Stimulated activated CD8-positive, alpha-beta memory T cell treated with anti-CD3 and anti-CD28 coated beads, Interleukin-12 subunit alpha, Interleukin-12 subunit beta, amount 100 ng/mL, for 24 hours (primary cell): Measurements from ENCODE around the gene ZNF263.
"Not testable (repeated sequence)": the region's sequence is repeated elsewhere in the genome, so short reads cannot be mapped to it uniquely, and the experiment has no call there.

ENCODE experiments used
- DNase-seq: peaks from one replicate; pipeline ENCODE4 v3.0.0-alpha.2; 2020; ENCODE audit errors: extremely low read depth

The ZNF263 gene

DNA sequence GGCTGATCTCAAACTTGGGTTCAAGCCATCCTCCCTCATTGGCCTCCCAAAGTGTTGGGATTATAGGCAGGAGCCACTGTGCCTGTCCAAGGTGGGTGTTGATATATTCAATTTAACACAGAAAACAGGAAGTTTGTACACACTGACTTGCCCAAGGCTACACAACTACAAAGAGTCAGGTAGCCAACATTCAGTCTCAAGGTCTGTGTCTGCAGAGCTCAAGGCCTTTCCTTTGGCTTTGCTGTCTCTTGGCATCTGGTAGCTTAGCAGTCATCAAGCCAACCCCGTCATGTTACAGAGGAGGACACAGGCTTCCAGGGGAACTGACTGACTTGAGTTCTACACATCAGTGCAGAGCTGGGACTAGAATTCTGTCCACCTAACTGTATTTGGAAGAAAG is 15.0 kb upstream of the ZNF263 start:
- no peak for DNase-seq

DNA sequence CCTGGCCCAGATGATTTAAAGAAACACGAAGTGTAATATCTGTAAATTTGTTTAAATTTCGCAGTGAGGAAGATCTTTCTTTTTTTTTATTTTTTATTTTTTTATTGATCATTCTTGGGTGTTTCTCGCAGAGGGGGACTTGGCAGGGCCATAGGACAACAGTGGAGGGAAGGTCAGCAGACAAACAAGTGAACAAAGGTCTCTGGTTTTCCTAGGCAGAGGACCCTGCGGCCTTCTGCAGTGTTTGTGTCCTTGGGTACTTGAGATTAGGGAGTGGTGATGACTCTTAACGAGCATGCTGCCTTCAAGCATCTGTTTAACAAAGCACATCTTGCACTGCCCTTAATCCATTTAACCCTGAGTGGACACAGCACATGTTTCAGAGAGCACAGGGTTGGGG is 12.6 kb upstream of the ZNF263 start:
- not testable (repeated sequence) for DNase-seq

DNA sequence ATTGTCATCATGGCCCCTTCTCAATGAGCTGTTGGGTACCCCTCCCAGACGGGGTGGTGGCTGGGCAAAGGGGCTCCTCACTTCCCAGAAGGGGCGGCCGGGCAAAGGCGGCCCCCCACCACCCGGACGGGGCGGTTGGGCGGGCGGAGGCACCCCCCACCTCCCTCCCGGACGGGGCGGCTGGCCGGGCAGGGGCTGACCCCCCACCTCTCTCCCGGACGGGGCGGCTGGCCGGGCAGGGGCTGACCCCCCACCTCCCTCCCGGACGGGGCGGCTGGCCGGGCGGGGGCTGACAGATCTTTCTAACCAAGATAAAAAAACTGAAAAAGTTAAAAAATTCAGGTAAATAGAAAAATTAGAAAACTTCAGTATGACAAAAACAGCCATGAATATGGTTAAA is 12.0 kb upstream of the ZNF263 start:
- DNase-seq = not testable (repeated sequence)

DNA sequence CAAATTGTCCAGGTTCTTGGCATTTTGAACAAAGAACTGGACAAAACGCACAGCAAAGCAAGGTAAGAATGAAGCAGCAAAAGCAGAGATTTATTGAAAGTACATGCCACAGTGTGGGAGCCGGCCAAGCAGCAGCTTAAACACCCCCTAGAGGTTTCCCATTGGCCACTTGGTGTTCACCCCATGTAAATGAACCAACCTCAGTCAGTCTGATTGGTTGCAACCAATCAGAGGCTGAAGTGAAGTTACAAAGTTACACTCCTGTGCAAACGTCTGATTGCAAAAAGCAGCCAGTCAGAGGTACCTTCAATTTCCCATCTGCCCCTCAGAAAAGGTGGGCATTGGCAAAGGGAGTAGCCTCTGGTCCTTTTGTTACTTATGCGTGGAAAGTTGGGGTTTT is 8.8 kb upstream of the ZNF263 start:
- no peak for DNase-seq

DNA sequence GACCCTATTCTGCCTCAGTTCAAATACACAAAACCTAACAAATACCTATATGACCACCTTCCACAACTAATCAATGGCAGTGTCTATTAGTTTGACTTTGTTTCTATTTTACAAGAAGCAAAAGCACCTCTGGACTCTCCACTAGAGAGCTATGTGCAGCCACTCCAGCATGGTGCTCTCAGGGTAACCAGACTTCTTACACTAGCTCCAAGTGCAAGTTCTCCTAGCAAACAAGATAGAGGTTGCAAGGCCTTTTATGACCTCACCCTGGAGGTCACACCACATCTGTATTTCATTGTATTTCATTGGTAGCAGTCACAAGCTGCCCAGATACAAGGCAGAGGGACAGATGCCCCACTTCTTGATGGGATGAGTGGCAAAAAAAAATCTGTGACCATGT is 8.3 kb upstream of the ZNF263 start:
- no peak for DNase-seq

DNA sequence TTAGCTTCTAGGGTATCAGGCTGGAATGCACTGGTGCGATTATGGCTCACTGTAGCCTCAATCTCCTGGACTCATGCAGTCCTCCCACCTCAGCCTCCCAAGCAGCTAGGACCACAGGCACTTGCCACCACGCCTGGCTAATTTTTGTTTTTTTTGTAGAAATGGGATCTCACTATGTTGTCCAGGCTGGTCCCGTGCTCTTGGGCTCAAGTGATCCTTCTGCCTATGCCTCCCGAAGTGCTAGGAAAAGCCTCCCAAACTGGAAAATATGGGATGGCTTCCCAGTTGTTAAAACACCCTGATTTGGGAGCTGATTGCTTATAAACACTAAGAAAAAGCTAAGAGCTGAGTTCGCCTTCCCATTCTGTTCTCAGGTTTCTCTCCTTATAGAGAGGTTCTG is 6.6 kb upstream of the ZNF263 start:
- no peak for DNase-seq

DNA sequence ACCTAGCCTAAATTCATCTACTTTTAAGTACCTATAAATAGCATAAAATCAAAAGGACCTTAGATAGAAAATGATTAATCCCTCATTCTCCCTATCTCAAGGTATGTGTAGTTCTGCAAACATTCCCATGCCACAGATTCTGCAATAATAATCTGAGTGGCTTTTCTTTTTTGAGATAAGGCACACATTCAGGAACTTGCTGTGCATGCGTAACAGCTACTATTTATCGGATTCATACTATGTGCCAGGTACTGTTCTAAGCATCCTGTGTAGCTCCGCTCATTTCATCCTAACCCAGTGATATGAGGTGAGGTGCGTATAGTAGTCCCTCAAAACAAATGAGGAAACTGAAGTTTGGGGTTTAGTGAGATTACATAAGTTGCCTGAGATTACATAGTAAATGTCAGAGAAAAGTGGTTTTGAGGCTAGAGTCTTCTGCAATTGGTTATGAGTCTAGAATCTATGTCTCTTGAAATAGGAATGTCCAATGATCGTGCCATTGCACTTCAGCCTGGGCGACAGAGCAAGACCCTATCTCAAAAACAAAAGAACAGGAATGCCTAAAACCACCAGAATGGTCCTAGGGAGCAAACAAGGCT is 2.0 kb upstream of the ZNF263 start:
- DNase-seq = no peak

DNA sequence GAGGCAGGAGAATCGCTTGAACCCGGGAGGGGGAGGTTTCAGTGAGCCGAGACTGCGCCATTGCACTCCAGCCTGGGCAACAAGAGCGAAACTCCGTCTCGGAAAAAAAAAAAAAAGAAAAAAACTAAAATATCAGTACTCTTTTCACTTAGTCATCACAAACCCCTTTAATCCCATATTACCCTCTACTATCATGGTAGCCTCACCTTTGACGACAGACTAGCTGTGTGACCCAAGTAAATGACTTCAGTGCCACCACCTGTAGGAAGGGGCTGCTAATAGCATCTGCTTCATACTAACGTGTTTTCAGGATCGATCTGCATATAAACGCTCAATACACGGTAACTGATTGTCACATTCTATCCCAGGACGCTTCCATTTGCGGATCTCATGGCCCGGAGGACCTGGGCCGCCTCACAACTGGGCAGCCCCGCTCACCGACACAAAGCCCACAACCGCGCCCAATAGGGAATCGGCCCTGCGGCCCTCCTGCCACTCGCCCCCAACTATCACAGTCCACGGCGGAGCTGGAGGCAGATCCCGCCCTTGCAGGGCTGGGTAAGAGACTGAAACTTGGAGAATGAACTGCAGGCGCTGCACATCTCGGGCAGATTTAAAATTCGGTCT is 1.1 kb upstream of the ZNF263 start:
- no peak for DNase-seq

DNA sequence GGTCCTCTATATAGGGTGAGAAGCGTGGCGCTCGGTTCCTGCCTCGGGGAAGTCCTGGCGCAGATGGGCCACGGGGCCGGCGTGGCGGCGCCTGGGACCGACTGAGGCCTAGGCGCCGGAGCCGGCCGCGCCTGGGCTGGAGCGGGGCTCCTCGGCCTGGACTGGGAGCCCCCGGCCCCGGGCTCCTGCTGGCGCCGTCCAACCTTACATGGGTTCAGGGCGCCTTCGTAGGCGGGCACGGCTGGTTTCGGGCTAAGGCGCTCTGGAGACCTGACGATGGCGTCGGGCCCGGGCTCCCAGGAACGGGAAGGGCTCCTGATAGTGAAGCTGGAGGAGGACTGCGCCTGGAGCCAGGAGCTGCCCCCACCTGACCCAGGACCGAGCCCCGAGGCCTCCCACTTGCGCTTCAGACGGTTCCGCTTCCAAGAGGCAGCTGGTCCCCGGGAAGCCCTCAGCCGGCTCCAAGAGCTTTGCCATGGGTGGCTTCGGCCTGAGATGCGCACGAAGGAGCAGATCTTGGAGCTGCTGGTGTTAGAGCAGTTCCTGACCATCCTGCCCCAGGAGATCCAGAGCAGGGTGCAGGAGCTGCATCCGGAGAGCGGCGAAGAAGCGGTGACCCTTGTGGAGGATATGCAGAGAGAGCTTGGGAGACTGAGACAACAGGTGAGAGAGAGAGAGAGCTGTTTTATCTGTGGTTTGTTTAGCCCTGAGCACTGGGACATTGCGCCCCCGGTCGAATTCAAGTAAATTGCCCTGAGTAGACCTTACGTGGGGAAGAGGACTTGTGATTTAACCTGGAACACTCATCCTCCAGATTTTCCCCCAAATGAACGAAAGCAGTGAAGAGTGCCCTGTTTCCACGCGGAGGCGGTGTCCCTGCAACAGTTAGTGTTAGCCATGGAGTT is 504 bp downstream of the ZNF263 start:
- DNase-seq = no peak

DNA sequence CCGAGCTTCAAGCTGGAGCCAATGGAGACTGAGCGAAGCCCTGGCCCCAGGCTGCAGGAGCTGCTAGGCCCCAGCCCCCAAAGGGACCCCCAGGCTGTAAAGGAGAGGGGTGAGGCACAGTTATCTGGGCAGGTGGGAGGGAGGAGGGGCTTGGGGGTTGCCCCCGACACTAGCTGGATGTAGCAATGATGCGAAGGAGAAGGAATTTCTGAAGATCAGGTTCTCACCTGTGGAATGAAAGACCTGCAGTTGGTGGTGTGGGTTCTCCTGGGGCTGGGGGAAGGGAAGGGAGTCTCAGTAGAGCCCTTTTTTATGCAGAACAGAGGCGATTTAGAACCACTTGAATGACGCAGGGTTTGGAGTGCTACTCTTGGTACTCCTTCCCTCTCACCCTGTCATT is 1.8 kb downstream of the ZNF263 start:
- DNase-seq = no peak

DNA sequence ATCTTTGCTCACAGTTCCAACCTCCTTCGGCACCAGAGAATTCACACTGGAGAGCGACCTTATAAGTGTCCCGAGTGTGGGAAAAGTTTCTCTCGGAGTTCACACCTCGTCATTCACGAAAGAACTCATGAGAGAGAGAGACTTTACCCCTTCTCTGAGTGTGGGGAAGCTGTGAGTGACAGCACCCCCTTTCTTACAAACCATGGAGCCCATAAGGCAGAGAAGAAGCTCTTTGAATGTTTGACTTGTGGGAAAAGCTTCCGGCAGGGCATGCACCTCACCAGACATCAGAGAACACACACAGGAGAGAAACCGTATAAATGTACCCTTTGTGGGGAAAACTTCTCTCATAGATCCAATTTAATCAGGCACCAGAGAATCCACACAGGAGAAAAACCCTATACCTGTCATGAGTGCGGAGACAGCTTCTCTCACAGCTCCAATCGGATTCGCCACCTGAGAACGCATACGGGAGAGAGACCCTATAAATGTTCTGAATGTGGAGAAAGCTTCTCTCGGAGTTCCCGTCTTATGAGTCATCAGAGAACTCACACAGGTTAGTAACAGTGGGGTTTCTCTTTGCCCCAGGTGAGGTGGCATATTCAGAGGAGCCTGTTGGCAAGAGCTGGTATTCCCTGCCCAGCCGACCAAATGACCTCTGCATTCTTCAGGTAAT is 6.8 kb downstream of the ZNF263 start:
- no peak for DNase-seq

DNA sequence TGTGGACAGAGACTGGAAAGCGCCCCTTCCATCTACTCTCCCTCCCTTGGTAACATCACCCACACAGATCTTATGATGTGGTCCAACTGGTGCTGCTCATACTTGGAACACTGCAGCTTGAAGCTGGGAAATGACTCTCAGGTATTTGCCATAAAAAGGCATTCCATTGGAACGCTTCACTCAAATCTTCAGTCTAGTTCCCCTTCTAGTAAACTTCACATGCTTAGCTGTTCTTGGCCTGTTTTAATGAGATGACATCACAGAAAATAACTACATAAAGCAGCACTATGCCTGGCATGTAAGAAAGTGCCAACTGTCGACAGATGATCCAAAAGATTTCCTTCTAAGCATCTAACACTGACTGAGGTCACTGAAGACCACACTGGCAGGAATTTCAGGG is 9.3 kb downstream of the ZNF263 start:
- DNase-seq = no peak

DNA sequence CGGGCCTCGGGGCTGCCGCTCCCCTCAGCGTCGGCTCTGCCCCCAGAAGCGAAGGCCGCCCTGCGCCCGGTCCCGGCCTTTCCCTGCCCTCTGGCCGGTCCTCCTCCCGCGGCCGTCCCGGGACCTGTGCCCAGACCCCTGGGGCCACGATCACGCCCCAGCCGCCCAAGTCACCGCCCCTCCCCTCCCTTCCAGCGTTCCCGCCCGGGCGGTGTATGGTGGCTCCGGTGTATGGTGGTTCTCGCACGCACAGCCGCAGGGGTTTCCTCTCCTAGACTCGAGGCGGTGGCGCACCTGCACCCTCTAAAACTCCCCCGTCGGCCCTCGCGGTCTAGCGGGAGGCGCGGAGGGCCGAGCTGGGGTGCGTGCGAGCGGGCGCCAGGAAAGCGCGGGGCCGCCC is 11.9 kb downstream of the ZNF263 start:
- no peak for DNase-seq

DNA sequence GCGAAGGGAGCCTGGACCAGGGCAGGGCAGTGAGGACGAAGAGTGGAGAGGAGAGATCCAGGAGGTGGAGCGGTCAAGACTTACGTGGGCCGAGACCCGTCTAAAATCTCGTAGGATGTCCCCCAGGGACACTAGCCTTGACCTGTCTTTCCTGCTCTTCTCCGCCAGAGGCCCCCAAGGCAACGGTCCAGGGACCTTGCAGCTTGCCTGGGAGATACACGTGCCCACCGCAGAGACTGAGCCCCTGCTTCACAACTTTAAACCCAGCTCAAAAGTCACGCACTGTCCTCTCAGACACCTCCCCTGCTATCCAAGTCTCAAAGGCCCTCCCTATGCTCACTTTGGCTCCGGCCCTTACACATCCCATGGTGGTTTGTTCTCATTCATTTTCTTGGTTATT is 12.5 kb downstream of the ZNF263 start:
- no peak for DNase-seq

DNA sequence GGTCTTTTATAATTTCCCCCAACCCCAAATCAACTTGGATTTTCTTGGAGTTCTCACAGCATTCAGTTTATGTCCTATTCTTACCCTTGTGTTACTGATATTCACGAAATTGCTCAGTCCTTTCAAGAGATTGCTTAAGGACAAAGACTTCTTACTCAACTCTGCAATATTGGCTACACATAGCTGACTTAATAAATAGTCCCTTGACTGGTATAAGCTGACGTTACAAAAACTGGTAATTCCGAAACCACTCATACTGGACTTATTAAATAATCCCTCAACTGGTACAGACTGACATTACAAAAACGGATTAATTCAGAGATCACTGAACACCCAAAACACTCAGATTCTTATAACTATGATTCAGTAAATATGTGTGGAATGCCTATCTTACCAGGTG is 21.1 kb downstream of the ZNF263 start:
- no peak for DNase-seq

DNA sequence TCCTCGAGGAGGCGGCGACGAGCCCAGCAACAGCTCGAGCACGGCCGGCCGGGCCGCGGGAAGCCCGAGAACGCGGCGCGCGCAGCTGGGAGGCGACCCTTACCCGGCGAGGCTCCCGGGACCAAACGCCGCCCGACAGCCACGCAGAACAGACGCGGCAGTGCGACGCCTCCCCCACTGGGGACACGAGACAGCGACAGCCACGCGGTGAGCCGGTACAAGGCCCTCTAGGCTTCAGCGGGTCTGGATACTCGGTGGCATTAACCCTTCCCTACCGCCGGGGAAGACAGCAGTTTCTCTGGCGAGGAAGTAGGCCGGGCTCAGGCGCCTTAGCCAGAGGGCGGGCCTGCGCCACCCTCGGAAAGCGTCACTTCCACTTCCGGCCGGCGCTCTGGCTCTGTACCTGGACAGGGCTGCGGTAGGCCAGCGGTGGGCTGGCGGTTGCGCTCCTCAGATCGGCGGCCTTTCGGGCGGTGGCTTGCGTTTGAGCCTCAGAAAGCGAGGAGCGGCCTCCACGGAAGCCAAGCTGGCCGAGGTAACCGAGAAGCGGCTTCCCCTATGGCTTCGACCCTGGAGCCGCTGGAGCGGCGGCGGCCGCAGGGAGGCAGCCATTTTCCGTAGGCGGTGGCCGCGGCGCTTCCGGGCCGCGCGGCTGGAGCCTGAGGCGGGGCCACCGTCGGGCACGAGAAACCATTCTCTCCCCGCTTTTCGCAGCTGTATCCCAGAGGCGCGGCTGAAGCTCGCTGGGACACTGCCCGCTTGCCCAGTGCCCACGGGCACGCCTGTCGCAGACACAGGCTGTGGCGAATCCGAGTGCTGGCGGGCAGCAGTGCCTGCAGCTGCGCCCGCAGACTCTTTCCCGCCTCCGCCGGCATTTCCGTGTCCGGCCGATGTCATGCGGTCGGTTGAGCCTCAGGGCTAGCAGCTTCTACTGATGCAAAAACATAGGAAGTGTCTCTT is 22.1 kb downstream of the ZNF263 start, which contains the start of the genes TIGD7 and ZNF75A:
Gene TIGD7 (minus strand): TSS at position 322 of the 960 bp plus-strand sequence. CDS start 4,816 bp downstream, outside the sequence.
Gene ZNF75A (plus strand): TSS at position 389 of the 960 bp plus-strand sequence. CDS start 2,932 bp downstream, outside the sequence.
- peak; percentile 50 for DNase-seq

DNA sequence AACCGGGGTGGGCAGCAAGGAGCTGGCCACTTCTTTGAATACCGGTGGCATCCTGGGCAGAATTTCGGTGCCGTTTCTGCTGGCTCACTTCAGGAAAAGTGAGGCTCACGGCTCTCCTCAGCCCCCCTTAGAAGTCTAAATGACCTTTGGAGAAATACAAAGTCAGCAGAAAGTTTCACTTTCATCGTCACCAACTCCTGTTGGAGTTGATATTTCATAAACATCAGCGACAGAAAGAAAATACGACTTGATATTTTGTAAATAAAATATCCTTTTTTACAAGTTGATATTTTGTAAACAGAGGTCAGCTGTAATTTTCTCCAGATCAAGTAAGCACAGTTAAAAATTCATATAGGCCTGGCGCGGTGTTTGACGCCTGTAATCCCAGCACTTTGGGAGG is 22.8 kb downstream of the ZNF263 start:
- DNase-seq = no peak

DNA sequence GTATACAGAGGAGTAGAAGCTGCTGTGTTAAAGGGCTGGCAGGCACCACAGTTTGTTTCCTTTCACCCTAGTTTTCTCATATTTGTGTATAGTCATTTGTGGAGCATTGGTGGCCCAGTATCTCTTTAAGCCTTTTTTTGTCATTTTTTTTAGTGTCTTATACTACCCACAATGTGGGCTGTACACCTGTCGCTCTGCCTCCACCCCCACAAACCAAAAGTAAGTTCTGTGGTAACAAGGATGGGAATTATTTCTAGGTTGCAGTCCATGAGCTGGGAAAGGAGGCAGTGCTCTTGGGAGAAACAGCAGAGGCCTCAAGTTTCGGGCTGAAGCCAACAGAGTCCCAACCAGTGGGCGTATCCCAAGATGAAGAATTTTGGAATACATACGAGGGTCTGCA is 28.2 kb downstream of the ZNF263 start:
- no peak for DNase-seq

DNA sequence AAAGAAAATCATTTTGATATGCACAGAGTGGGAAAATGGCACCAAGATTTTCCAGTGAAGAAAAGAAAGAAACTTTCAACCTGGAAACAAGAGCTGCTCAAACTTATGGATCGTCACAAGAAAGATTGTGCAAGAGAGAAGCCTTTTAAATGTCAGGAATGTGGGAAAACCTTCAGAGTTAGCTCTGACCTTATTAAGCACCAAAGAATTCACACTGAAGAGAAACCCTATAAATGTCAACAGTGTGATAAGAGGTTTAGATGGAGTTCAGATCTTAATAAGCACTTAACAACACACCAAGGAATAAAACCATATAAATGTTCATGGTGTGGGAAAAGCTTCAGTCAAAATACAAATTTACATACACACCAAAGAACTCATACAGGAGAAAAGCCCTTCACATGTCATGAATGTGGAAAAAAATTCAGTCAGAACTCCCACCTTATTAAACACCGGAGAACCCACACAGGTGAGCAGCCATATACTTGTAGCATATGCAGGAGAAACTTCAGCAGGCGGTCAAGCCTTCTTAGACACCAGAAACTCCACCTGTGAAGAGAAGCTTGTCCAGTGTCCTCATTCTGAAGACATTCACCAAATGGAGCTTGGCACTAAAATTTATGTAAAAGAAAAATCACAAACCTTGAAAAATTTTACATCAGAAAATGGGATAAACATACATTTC is 34.2 kb downstream of the ZNF263 start:
- no peak for DNase-seq

DNA sequence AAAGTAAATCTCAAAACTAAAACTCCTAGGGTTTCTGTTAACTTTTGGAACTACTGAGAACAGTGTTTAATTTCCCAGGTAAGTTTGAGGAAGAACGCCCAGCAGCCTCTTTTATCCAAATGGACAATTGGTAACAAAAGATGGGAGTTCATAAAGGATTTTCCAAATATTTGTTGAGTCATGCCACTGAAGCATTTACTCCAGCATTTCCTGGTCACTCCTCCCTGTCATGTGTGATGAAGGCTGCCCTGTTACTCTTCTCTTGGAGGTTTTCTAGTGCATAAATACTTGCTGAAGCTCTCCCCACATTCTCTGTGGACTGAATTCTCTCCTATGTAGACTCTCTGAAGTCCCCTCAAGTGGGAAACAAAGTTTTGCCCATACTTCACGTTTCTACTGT is 38.5 kb downstream of the ZNF263 start:
- no peak for DNase-seq
